HG02870 (cell line): ENCODE data around the gene JUN.
"Not testable (repeated sequence)": the region's sequence is repeated elsewhere in the genome, so short reads cannot be mapped to it uniquely, and the experiment has no call there.

ENCODE experiments used
- ATAC-seq: cut with Tn5 transposase; IDR thresholded peaks from one replicate; pipeline ENCODE4 v1.9.1; 2021; ENCODE audit warnings: mild to moderate bottlenecking, moderate library complexity; ENCODE audit not compliant: unreplicated experiment

Gene JUN

GRCh38 chr1:58809325-58810010 is 25.6 kb upstream of the JUN start:
- ATAC-seq: no peak

DNA sequence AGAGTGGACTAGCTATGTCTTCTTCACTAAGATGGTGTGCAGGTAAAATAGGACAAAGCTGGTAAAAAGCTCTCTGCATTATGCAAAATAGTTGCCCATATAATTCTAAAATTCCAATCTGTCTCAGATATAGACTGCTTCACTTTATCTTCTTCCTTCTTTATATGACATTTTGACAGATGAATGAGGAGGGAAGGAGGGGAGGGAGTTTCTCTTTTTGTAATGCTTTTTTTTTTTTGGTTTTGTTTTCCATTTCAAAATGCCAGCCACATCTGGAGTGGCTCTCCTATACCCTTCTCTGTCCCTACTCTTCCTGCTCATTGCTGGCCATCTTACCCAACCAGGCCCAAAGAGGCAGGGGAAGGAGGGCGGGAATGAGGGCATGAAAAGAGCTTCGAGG is 24.2 kb upstream of the JUN start:
- no peak for ATAC-seq

DNA sequence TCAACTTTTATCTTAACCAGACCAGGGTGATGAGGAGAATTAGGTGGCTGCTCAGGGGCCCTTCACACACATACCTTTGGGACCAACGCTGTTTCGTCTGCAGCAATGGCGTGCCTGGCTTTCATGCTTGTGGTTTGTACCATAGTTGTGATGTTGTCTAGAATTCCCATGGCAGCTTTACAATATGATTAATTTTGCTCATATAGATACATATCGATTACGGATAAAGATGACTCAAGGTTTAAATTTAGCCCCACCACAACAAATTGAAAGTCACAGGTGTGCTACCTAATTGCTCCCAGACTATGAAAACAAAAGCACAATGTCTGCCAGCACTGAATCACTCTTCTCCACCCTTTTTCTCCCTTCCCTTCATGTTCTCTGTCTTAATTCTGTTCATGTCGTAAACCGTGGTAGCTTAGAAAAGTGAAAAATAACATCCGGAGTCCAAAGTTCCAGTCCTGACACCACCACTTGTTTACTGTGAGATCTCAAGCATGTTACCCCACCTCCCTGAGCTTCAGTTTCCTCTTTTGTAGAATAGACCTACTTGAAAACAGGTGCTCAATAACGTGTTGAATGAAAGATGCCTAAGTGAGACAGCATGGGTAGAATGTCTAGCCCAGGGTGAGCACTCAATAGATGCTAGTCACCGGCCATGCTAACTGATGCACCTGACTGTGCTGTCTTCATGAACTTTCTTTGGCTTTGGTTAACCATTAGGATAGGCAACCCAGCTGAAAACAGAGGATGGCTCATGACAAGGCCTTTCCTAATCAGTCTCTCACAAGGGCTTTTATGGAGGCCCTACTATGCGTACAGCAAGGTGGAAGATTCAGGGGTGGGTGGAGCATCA is 22.1 kb upstream of the JUN start:
- ATAC-seq: peak; percentile 62

DNA sequence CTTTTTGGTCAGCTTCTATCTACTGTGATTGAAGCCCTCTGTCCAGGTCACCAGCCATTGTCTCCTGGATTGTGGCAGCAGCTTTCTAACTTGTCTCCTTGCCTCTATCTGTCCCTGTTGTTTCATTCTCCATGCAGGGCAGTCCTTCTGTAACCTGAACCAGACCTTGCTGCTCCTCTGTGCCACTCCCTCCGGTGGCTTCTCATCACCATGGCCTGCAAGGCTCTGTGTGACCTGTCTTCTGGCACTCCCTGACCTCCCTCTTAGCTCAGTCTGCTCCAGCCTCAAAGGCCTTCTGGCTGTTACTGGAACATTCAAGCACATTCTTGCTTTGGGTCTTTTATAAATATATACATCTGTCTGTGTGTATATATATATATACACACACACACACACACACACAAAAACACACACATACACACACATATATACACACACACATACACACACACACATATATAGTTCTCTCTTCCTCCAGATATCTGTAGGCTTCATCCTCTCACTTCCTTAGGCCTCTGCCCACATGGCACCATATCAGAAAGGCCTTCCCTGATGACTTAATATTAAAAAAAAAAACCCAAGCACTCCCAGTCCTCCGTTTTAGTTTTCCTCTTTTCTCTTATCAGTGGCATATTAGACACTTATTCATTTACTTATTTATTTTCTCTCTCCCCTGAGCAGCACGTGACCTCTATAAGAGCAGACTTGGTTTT is 21.2 kb upstream of the JUN start:
- ATAC-seq: no peak

GRCh38 chr1:58803858-58804257 is 20.0 kb upstream of the JUN start:
- ATAC-seq: no peak

- ATAC-seq: no peak
Measured at GRCh38 chr1:58802640-58803399, 19.0 kb upstream of the JUN start.

GRCh38 chr1:58801286-58801685 is 17.4 kb upstream of the JUN start:
- ATAC-seq: not testable (repeated sequence)

DNA sequence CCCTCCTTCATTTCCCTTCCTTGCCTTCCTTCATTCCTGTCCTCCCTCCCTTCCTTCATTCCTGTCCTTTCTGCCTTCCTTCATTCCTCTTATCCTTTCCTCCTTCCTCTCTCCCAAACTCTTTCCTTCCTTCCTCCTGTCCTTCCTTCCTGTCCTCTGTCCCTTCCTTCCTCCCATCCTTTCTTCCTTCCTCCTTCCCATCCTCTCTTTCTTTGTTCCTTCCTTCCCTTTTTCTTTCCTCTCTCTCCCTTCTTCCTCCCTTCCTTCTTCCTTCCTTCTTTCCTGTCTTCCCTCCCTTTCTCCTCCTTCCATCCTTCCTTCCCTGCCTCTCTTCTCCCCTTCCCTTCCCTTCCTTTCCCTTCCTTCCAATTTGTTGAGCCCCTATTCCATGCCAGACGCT is 15.8 kb upstream of the JUN start:
- ATAC-seq: no peak

DNA sequence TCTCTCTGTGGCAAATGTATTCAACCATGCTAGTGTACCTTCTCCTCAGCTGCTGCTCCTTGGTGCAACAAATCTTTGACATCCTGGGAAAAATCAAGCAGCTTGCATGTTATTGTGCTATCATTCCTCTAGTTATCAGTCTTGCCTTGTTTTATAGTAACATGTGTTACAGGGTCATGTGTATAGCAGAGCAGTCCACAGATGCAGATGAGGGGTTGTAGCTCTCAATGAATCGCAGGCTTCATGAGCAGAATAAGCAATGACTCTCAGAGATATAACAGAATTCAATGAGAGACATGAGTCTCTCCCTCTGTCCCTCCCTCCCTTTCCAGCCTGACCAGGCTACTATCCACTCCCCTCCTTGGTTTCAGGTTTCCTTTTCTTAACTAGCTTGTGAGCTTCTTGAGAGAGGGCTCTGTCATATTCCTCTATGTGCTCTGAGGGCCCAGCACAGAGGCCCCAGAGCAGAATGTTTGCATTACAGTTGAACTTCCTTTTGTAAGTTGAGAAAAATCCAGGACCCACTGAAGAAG is 15.1 kb upstream of the JUN start:
- no peak for ATAC-seq

- ATAC-seq: no peak
Measured at GRCh38 chr1:58796416-58796815, 12.6 kb upstream of the JUN start.

- ATAC-seq: no peak
Measured at GRCh38 chr1:58794585-58794984, 10.7 kb upstream of the JUN start.

DNA sequence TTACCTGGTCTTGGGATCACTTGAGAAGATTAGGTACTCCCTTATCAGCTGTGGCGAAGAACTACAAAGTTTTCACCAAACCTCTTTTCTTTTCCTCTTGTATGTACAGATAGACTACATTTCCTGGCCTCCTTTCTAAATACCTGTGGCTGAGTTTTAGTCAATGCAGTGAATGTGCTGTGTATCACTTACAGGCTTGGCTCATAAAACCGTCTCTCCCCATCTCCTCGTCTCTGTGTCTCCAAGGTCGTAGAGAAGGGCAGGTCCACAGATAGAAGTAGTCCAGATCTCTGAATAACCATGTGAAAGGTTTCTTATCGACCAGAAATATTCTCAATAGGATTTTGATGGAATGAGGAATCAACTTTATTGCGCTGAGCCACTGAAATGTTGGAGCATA is 9.0 kb upstream of the JUN start:
- no peak for ATAC-seq

GRCh38 chr1:58791106-58791505 is 7.3 kb upstream of the JUN start:
- ATAC-seq: no peak

GRCh38 chr1:58789996-58790660 is 6.3 kb upstream of the JUN start:
- no peak for ATAC-seq

DNA sequence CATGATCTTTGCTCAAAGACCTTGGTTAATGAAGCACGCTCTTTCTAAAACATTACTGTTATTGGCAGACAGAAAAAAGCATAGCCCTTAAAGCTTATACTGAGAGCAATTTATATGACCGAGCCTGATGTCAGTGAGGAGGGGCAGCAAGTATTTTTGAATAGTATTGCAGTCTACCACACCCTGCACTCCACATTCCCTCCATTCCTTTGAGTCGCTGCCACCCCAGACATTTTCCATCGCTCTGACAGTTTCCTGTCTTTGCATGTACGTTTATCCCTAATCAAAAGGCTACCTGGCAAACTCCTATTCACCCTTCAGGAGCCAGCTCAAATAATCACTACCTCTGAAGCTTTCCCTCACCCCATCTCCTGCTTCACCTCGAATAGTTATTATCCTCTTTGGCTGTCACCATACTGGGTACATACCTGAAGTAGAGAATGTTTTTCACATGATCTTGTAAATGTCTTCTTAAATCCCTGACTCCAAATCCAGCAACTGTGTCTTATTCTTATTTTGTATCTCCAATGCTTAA is 5.5 kb upstream of the JUN start:
- no peak for ATAC-seq

DNA sequence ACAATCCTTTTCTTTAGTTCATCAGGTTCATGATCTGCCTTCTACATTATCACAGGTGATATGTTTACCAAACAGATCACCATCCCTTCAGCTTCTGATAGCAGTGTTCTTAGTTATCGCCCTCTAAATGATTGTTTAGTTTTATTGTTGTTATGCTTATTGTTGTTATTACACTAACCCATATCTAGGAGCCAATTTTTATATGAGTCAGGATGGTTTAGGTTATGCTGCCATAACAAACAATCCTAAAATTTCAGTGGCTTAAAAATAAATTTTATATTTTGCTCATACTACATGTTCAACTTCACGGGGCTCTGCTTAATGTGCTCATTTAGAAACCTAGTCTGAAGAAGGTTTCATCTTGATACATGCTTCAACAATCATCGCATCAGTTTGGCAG is 4.4 kb upstream of the JUN start:
- no peak for ATAC-seq

DNA sequence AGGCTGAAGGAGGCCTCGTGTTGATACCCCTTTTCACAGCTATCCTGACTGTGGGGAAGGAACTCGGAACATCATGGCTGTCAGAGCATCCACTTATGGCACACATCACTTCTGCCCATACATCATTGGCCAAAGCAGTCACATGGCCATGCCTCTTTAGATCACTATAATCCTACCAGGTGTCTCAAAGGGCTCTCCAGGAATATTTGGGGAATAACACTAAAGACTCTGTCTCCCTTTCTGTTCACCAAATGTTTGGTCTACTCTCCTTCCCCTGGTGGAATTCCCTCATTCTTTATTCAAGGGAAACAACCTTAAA is 3.0 kb upstream of the JUN start:
- no peak for ATAC-seq

DNA sequence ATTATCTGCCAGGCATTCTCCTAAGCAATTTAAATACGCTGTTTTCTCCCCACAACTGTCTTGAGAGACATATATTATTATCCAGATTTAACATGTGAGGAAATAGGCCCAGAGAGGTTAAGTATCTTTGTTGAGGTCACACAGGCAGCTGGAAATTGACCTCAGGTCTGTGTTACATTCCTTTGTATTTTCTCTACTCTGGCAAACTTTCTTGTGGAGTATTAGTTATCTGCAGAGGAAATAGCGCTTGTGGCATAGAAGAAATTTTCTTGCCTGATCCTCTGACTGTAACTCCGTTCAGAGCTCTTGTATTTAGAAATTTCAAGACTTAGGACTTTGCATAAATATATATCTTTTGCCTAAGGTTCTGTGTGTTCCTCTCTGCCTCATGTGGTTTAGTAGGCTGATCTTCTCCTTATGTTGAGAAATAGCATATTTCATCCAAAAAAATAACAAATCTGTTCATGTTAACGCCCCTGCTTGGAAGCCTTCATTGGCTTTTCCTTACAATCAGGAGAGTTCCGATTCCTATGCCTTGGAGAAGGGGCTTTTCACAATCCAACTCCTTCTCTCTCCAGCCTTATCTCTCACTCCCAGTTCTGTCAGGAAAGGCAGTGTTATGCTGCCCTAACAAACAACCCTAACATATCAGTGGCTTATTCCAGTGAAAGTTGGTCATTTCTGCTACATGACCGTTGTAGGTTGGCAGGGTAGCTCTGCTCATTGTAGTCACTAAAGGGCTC is 2.5 kb upstream of the JUN start:
- no peak for ATAC-seq

DNA sequence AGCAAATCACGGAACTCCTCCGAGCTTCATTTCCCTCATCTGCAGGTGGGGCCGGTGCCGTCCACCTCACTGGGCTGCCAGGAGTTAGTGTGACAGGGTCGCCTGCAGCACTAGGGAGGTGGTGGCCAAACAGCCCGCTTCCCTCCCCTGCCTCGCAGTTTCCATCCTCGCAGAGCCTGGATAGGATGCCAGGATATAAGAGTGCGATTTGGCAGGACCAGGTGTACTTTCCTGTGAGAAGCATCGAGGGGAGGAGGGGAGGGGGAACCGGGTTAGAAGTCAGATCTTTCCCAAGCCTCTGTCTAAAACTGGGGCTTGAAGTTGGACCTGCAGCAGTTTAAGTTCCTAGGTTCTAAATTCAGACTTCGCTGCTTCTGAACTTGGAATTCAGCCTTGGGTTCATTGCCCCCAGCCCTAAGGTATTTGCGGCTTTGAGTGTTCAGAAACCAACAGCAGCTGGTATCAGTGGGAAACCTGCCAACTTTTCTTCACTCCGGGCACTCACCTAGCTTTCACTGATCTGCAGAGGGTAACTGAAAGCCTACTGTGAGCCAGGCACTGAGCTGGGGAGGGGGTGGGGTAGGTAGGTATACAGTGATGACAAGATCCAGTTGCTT is 1.7 kb upstream of the JUN start:
- ATAC-seq: no peak
